Measurements from ENCODE around the gene GJB3.

GJB3 gene

GRCh38 chr1:34825455-34826091 lies 44.6 kb downstream of the GJB3 start:
- no peak for DNase-seq (ENCODE audit: low read depth)

GRCh38 chr1:34827341-34827941 lies 46.4 kb downstream of the GJB3 start:
- no peak for DNase-seq (ENCODE audit: low read depth)

DNA sequence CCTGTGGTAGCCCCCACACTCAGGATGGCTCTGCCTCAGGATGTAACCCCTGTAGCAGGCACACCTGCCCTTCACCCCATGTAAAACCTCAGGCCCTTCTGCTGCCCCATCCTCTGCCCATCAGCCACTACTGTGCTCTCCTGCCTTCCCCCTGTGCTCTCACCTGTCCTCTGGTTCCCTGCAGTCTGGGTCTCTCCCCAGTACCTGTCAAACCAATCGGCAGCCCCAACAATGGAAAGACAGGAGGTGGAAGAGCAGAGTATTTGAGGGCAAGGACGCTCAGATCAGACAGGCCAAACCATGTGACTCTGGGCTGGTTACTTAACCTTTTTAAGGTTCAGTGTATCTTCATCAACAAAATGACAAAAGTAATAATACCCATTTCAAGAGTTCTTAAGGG lies 47.6 kb downstream of the GJB3 start:
- DNase-seq (ENCODE audit: low read depth), result no peak

- DNase-seq (ENCODE audit: low read depth), result no peak
These were observed 48.2 kb downstream of the GJB3 start for GRCh38 chr1:34829250-34829649.

- no peak for DNase-seq (ENCODE audit: low read depth)
These were observed 50.8 kb downstream of the GJB3 start for GRCh38 chr1:34831721-34832246.

DNA sequence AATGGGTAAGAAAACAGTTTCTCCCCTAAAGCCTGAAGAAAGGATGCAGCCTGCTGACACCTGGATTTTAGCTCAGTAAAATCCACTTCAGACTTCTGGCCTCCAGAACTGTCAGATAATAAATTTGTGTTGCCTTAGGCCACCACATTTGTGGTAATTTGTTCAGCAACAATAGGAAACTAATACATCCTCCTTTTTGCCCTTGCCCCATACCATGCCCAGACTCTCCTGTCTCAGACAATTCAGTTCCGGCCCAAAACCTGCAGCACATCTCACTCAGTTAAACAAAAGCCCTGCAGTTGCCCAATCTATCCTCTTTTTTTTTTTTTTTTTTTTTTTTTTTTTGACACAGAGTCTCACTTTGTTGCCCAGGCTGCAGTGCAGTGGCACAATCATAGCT lies 52.7 kb downstream of the GJB3 start:
- no peak for DNase-seq (ENCODE audit: low read depth)

All from iris pigment epithelial cell (primary cell).